SK-N-MC (cell line): ENCODE measurements around the gene ASPHD1.
"Not testable (repeated sequence)": the region's sequence is repeated elsewhere in the genome, so short reads cannot be mapped to it uniquely, and the experiment has no call there.

ENCODE experiments used
- DNase-seq: peaks from one replicate; pipeline ENCODE4 v3.0.0-alpha.2; 2011; ENCODE audit warnings: low read depth, low spot score
- H3K27ac ChIP-seq: fragments of 200-600 bp; sonication (generic); 2 replicates; pipeline ENCODE4 v1.5.1; 2016; ENCODE audit warnings: mixed run types
- H3K36me3 ChIP-seq: fragments of 200-600 bp; sonication (generic); 2 replicates; pipeline ENCODE4 v1.6.1; 2017; ENCODE audit warnings: antibody characterized with exemption, low read length, mixed read lengths; ENCODE audit not compliant: insufficient read depth
- H3K4me3 ChIP-seq: fragments of 200-600 bp; sonication (generic); 2 replicates; pipeline ENCODE4 v1.5.1; 2016
- H3K9ac ChIP-seq: fragments of 200-600 bp; sonication (generic); 2 replicates; pipeline ENCODE4 v1.8.0; 2017; ENCODE audit warnings: mixed run types, mixed read lengths; ENCODE audit not compliant: insufficient read length
- H3K9me3 ChIP-seq: fragments of 200-600 bp; sonication (generic); 2 replicates; pipeline ENCODE4 v1.6.1; 2017; ENCODE audit warnings: low read depth, mild to moderate bottlenecking, antibody characterized with exemption, low read length, moderate library complexity, mixed read lengths
- EZH2 ChIP-seq: fragments of 200-600 bp; sonication (generic); IDR thresholded peaks from one replicate; pipeline ENCODE4 v1.6.1; 2017; ENCODE audit warnings: antibody characterized with exemption
- FOXP2 ChIP-seq: optimal IDR thresholded peaks from 2 replicates; pipeline ENCODE3; 2011; ENCODE audit warnings: mild to moderate bottlenecking, moderate library complexity; ENCODE audit not compliant: insufficient read depth; ENCODE audit errors: extremely low read length, control extremely low read depth
- POLR2AphosphoS5 ChIP-seq: IDR thresholded peaks from 2 replicates; pipeline ENCODE4 v1.6.1; 2012; ENCODE audit warnings: mild to moderate bottlenecking, low read depth, low read length, borderline replicate concordance

The ASPHD1 gene

GRCh38 chr16:29908719-29909220 is 8.5 kb downstream of the ASPHD1 start:
- Histone ChIP-seq H3K36me3 (no peaks in the 10 kb centered on the region), H3K9me3 (no peaks in the 10 kb centered on the region), H3K4me3 (no peak overlapping the region), H3K9ac (no peak overlapping the region), H3K27ac (no peak overlapping the region)
- DNase-seq, result no peak
- TF ChIP-seq POLR2AphosphoS5 (no peak), EZH2 (no peak), FOXP2 (no peak)

- Histone ChIP-seq H3K27ac (no peak overlapping the region), H3K9me3 (no peaks in the 10 kb centered on the region), H3K9ac (no peak overlapping the region), H3K36me3 (no peaks in the 10 kb centered on the region), H3K4me3 (no peak overlapping the region)
- no peak for TF ChIP-seq POLR2AphosphoS5
- no peak for TF ChIP-seq FOXP2
- no peak for TF ChIP-seq EZH2
- DNase-seq, result no peak
These were observed 9.1 kb downstream of the ASPHD1 start for GRCh38 chr16:29909391-29909790.

- not testable (repeated sequence) for H3K36me3 ChIP-seq, H3K27ac ChIP-seq, DNase-seq, H3K4me3 ChIP-seq, H3K9me3 ChIP-seq, H3K9ac ChIP-seq
These were observed 9.6 kb downstream of the ASPHD1 start for GRCh38 chr16:29909851-29910250.

- TF ChIP-seq POLR2AphosphoS5 (no peak), EZH2 (no peak), FOXP2 (no peak)
- H3K36me3 ChIP-seq, result no peaks in the 10 kb centered on the region
- DNase-seq, result no peak
- no peaks in the 10 kb centered on the region for H3K9me3 ChIP-seq
- no peak overlapping the region for H3K9ac ChIP-seq
- no peak overlapping the region for H3K4me3 ChIP-seq
- no peak overlapping the region for H3K27ac ChIP-seq
These were observed 10.8 kb downstream of the ASPHD1 start for GRCh38 chr16:29910819-29911675.

- Histone ChIP-seq H3K9me3 (no peaks in the 10 kb centered on the region), H3K4me3 (no peak overlapping the region), H3K36me3 (no peaks in the 10 kb centered on the region), H3K27ac (no peak overlapping the region), H3K9ac (no peak overlapping the region)
- DNase-seq, result no peak
- no peak for TF ChIP-seq POLR2AphosphoS5
- no peak for TF ChIP-seq FOXP2
- TF ChIP-seq EZH2, result no peak
These were observed 11.4 kb downstream of the ASPHD1 start for GRCh38 chr16:29911676-29912010.

- H3K27ac ChIP-seq, result no peak overlapping the region
- TF ChIP-seq POLR2AphosphoS5, result no peak
- TF ChIP-seq FOXP2, result no peak
- TF ChIP-seq EZH2, result no peak
- H3K9me3 ChIP-seq, result no peaks in the 10 kb centered on the region
- H3K36me3 ChIP-seq, result no peaks in the 10 kb centered on the region
- no peak overlapping the region for H3K9ac ChIP-seq
- DNase-seq, result no peak
- no peak overlapping the region for H3K4me3 ChIP-seq
These were observed 11.8 kb downstream of the ASPHD1 start for GRCh38 chr16:29912087-29912486.

- Histone ChIP-seq H3K36me3 (no peaks in the 10 kb centered on the region), H3K27ac (no peak overlapping the region), H3K4me3 (no peak overlapping the region), H3K9me3 (no peaks in the 10 kb centered on the region), H3K9ac (no peak overlapping the region)
- no peak for DNase-seq
- TF ChIP-seq FOXP2, result no peak
- no peak for TF ChIP-seq POLR2AphosphoS5
- no peak for TF ChIP-seq EZH2
These were observed 13.2 kb downstream of the ASPHD1 start for GRCh38 chr16:29913514-29913913.

GRCh38 chr16:29915590-29916247 is 15.4 kb downstream of the ASPHD1 start:
- DNase-seq, result no peak
- H3K4me3 ChIP-seq, result no peak overlapping the region
- no peaks in the 10 kb centered on the region for H3K9me3 ChIP-seq
- H3K27ac ChIP-seq, result no peak overlapping the region
- peaks cover 10% of the 10 kb centered on the region; the same call in 1 of the 2 replicates for H3K36me3 ChIP-seq
- H3K9ac ChIP-seq, result no peak overlapping the region
- no peak for TF ChIP-seq POLR2AphosphoS5
- TF ChIP-seq FOXP2, result no peak
- TF ChIP-seq EZH2, result no peak
